GM21360 (cell line): ENCODE data around the gene TEX47.

Experiments used
- ATAC-seq: cut with Tn5 transposase; IDR thresholded peaks from one replicate; pipeline ENCODE4 v1.9.1; 2021; ENCODE audit warnings: mild to moderate bottlenecking, moderate library complexity; ENCODE audit not compliant: unreplicated experiment

TEX47 gene

GRCh38 chr7:88756802-88757201, 38.7 kb downstream of the TEX47 start:
- no peak for ATAC-seq

DNA sequence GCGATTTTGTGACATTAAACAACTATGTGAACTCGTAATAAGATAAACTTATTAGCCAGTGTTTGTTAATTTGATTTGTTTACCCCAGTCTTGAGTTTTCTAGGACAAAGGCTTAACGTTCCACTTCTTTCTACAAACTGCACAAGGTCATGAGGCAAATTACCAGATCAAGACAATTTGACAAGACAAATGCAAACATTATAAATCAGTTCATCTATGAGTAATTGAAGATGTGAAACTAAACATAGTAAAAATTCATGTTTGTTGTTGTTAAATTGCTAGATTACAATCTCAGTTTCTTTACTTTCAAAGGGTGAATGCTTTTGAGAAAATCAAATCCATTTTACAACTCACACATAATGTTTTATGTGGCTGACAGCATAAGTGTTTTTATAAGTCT, 49.4 kb downstream of the TEX47 start:
- ATAC-seq = no peak
